GM12891 (cell line): ENCODE measurements around the gene NECTIN1.

Source experiments
- POLR2A ChIP-seq: IDR thresholded peaks from 2 replicates; pipeline ENCODE4 v1.6.1; 2011; ENCODE audit warnings: low read depth, low read length, control low read depth
- POLR2AphosphoS5 ChIP-seq: IDR thresholded peaks from 2 replicates; pipeline ENCODE4 v1.6.1; 2011; ENCODE audit warnings: low read depth, low read length, control low read depth
- SPI1 ChIP-seq: IDR thresholded peaks from 2 replicates; pipeline ENCODE4 v1.6.1; 2011; ENCODE audit warnings: low read depth, low read length, control low read depth
- TAF1 ChIP-seq: IDR thresholded peaks from 2 replicates; pipeline ENCODE4 v1.6.1; 2011; ENCODE audit warnings: low read depth, low read length, control low read depth

DNA sequence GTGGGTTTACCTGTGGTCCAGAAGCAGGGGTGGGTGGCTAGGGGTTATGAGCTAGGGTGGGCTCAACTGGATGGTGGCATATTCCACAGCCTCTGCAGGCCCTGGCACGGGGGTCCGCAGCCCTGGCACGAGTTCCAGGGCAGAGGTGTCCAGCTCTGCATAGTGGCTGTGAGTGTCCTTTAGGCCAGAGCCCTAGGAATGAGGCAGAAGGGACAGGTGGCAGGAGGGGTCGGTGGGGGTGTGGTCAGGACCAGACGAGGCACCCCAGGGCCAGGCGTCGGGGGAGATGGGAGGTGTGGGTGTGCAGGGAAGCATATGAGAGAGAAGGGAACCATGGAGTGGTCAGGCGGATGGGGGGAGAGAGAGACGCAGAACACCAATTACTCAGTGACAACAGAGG lies 99.9 kb downstream of the NECTIN1 start:
- no peak for TF ChIP-seq POLR2A
- no peak for TF ChIP-seq SPI1
- TF ChIP-seq POLR2AphosphoS5: no peak
- TF ChIP-seq TAF1: no peak
